NK-92 treated with Interleukin-12 subunit alpha and Interleukin-12 subunit beta, amount 100 ng/mL, for 24 hours (cell line): ENCODE measurements around the gene PIGW.

Source experiments
- DNase-seq: peaks from one replicate; lab custom pipeline; 2025; lab: John Stamatoyannopoulos, UW

PIGW gene

DNA sequence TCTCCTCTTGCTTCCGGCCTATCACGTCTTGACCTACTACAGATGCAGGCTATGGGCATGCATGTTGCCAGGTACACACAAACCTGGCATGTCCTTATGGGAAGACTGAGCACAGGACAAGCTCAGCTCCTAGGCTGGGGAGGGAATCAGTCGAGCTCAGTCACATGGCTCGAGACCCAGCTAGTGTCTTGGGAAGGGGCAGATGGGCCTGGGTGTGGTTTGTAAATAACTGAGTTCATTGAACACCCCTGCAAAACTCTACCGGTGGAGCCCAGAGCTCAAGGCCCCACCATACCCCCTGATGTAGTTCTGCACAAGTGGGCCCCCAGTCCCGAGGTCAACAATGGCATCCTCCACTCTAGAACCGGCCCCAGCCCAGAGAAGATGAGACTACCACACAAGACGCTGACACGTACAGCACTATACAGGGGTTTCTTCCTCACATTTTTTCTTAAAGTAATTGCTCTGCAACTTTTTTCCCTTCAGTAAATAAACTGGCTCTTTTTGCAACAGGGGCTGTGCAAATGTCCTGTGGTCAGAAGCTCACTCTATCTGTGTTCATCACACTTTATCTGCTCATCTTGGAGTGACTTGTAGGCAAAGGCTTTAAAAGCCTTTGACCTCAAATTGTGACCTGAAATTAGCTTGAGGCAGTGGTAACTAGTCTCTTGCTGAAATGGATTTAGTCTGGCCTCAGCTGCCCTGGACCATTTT lies 25.4 kb upstream of the PIGW start:
- no peak for DNase-seq

DNA sequence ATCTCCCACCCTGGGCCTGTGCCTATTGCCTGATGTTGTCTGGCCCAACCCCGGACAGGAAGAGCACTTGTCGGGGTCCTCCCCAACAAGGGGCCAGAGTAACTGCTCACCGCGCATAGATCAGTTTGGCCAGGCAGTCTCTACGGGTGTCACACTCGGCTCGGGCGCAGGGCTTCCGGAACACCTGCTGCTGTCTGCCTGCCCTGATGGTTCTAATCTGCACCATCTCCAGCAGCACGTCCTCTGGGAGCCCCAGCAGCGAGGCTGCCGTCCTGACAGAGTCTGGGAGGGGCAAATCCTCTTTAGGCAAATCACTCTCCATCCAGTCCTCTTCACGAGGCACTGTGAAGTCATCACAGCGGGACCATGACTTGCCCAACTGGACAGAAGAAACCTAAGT lies 24.2 kb upstream of the PIGW start:
- no peak for DNase-seq

DNA sequence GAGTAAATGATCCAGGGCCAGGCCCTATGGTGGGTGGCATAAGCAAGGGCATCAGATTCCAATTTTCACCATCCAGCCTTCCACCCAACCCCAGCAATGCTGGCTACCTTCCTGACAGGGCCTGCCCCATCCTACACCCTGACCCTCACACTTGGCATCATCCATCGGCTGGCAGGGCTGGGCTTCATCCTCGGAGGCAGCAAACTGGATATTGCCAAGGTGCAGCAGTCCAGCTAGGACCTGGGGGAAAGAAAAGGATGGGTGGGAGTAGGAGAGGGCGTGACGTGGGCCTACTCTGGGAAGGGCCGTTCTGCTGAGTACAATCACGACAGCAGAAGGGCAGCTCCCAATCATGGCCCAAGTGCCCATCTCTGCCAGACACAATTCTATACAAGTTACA lies 23.6 kb upstream of the PIGW start:
- no peak for DNase-seq

DNA sequence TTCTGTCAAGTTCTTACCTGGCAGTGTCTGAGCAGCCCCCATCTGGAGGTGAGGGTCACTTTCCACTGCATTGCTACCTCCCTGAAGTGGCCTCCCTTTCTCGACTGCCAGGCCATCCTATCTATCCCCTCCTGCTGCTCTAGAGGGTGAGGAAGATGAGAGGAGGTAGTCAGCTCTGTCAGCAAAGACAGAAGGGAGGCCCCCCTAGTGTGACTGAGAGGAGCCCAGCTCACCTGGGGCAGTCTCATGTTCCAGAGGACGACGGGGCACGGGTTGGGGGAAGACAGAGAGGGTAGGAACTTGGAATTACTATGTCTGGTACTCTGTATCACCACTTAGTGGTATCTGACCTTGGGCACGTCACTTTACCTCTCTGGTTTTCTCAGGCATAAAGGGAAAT lies 22.1 kb upstream of the PIGW start:
- DNase-seq: no peak

DNA sequence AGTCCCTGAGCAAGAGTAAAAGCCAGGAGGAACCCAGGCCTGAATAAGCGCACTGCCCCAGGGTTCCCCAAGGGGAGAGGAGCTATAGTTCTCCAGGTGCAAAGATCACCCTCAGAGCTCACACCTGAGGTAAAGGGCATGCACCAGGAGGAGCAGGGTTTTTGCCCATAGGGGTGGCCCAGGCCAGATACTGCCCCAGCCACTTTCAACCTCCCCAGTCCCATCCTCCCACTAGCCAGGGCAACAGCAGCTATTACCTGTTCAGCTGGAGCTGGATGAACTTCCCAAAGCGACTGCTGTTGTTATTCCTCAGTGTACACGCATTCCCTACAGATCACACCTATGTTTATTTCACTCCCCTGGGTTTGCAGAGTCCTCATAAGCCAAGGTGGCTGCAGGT lies 19.9 kb upstream of the PIGW start:
- no peak for DNase-seq

DNA sequence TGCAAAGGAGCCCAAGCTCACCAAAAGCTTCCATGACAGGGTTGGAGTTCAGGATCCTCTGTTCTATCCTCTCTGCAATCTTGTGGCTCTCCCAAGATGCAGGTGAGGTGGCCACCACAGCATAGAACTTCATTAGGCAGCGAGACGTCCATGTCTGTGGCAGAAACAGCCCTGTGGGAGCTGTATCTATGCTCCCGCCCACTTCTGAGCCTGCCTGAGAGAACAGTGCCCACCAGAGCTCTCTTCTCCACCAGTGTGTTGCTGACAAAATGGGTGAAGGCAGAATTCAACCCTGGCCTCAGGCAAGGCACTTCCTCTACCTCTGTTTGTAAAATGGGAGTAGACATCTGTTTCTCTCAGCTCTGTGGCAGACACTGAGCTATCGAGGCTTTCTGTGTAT lies 18.9 kb upstream of the PIGW start:
- no peak for DNase-seq

DNA sequence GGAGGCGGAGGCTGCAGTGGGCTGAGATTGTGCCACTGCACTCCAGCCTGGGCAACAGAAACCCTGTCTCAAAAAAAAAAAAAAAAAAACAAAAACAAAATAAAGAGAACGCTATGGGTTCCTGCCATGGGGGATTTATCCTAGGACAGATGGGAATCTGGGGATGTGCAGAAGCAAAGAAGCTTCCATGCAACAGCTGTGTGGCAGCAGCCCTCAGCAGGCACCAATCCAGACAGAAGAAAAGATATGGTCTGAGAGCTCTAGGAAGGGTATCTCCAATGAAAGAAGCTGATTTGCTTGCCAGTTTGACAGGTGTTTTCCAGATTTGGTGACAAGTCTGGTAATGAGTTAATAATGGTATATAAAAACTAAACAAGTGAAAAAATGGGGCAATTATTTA lies 11.7 kb upstream of the PIGW start:
- DNase-seq: no peak

DNA sequence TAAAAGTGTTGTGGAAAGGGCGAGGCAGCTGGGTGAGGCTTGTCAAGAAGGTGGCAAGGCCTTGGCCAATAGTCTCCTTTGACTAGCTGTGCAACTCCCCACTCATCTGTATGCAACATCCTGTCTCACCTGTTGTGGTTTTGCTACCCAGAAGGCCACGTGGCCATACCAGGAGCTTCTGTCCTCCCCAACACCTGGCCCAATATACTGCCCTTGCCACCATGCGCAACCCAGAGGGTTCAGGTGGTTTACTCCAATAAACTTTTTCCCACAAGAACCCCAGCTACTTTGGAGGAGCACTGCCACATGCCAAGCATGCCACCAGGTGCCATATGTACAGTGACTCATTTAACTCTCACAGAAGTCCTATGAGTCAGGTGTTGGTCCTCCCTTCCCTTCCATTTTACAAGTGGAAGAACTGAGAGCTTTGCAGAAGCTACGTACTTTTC lies 10.3 kb upstream of the PIGW start:
- DNase-seq: no peak

DNA sequence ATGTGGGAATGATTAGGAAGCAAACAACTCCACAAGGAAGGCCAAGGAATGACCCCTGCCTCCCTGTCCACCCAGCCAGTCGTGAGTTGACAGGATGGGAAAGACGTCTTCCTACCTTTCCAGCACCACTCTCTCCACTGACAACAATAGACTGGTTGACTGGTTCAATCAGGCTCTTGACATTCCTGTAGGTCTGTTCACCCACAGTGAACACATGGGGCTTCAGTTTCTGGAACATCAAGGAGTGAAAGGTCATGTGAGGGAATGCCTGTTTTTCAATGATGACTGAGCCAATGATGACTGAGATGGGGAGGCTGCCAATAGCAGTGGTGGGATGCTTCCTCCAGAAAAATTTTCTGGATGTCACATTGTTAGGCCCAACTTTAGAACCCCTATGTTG lies 9.7 kb upstream of the PIGW start:
- no peak for DNase-seq

DNA sequence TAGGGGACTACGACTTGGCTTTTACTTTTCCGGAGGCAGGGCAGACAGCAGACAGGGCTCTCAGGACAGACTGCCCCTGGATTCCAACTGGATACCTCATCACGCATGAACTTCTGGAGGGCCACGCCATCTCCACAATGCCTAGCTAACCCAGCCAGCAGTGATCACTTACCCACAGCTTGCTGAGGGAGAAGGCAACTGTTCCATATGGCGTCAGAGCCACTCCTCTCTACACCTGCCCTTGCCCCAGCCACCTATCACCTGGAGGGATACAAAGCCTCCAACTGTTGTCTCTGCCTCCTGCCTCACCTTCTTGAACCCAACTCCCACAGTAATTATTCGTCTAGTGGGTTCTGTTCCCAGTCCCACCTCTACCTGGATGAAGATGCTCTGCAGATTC lies 8.9 kb upstream of the PIGW start:
- no peak for DNase-seq

DNA sequence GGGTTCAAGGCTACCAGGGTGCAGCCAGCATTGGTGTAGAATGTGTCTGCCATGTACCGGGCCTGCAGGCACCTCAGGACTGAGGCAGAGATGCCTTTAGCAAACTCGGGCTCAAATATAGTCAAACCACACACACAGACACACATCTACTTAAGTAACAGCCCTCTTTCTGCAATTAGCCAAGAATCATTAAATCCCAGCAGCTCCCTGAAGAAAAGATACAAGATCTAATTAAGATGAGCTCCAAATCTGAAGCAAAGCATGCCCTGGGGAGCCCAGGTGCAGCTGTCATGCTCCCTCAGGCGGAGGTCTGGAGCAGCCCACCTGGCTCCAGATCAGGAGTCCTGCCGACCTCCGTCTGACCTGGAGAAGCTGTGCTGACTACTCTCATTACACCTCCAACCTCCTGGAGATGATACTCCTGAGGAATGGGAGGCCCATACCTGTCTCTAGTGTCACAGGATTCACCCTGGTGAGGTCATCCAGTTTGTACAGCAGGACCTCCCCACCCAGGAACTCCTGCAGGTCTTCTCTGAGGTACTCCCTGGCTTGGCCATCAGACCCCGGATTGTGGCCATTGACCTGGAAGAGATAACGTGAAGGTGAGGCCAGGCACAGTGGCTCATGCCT lies 7.1 kb upstream of the PIGW start:
- no peak for DNase-seq

DNA sequence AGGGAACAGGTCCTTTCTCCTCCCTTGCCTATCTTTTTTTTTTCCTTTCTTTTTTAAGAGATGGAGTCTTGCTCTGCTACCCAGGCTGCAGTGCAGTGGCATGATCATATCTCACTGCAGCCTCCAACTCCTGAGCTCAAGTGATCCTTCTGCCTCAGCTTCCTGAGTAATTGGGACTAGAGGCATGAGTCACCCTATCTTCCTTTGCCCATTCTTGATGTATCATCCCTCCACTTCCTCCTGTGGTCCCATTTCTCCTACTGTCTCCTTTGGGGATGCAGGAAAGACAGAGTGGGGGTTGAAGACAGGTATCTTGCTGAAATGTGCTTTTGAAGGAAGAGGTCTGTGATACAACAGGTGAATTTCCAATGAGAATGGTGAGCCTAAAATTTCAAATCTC lies 5.7 kb upstream of the PIGW start:
- DNase-seq: no peak

DNA sequence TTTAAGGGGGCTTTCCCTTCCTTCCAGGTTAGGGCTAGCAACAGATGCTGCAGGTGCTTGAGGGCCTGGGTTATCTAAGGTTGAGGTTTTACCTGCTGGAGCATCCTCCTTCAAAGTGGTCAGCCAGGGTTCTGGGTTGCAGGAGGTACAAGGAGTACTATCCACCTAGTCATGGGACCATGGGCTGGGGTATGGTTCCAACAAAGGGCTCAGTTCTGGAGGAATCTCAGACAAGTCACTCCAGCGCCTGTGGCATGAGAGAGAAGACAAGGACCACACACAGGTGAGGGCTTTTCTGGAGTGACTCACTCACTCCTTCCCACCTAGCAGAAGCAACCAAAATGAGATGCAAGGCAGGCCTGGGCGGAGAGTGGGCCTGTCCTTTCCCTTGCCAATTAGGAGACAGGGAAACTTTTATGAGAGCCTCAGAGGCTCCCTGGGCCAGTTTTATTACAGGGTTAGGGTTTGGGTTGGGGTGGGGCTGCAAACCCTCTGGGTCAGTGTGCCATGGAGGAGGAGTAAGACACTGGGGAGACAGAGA lies 2.3 kb upstream of the PIGW start:
- no peak for DNase-seq

DNA sequence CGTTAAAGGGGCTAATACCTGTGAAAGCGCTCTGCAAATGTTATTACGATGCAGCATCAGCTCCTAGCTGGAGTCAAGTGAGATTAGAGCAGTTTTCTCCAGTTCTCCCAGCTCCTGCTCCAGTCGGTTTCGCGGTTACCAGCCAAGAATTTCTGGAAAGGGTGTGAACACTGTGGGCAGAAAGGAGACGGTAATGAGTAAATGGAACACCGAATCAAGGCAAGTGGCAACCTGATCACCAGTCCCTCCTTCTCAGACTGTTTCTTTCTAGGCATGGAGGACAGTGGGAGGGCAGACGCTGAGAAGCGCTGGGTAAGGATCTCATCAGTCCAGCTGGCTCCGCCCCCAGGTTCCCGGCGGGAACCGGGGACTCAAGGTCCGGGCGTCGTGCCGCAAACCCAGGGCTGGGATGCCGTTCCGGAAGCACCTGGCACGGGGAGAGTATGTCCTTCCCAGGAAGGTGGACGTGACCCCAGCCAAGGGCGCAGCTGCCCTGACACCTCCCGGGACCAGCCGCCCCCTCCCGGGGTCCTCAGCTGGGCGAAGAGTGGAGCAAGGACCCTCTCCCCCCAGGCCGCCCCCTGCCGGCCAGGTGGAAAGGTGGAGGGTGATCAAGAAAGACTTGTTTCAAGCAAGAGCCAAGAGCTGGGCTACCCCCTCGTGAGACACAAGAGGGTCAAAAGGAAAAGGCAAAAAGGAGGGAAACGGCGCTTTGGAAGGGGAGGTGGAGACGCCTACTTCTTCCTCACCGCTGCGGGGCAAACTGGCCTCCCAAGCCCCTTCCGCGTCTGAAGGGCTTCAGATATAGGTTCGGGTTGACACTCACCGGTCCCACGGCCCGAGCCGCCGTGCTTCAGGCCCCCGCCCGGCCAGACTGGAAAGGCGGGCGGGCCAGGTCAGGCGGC lies 600 bp upstream of the PIGW start:
- peak; percentile 42 for DNase-seq

DNA sequence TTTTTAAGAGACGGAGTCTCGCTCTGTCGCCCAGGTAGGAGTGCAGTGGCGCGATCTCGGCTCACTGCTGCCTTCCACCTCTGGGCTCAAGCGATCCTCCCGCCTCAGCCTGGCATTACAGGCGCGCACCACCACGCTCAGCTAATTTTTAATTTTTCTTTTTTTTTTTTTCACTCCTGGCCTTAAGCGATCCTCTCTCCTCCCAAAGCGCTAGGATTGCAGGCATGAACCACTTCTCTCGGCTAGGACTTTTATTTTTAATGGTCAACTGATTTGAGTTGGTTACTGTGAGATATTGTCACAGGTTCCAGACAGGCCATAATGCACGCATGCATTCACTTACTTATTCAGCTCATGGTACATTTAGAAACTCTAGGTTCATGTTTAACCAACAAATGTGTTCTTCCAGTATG lies 888 bp downstream of the PIGW start:
- no peak for DNase-seq

DNA sequence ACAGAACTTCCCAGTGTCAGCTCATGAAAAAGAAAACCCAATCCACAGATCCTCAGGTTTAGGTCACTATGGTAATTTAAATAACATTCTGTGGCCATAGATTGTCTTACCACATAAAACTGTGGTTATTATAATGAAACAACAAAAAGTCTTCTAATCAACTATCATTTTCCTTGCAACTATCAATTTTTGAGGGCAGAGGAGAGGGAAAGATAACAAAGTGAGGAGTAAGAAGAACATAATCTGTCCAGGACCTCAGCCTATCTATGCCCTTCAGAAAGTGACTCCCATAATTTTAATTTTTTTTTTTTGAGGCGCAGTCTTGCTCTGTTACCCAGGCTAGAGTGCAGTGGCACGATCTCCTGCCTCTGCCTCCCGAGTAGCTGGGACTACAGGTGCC lies 5.9 kb downstream of the PIGW start:
- DNase-seq: no peak

DNA sequence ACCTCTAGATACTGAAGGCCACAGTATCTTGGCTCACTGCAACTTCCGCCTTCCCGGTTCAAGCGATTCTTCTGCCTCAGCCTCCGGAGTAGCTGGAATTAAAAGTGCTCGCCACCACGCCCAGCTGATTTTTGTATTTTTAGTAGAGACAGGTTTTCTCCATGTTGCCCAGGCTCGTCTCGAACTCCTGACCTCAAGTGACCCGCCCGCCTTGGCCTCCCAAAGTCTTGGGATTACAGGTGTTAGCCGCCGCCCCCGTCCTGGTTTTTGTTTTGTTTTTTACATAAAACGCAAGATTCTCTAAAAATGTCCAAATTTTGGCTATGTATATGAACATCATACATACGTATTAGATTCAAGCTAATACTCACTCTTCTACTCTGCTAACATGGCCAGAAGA lies 8.0 kb downstream of the PIGW start:
- no peak for DNase-seq

DNA sequence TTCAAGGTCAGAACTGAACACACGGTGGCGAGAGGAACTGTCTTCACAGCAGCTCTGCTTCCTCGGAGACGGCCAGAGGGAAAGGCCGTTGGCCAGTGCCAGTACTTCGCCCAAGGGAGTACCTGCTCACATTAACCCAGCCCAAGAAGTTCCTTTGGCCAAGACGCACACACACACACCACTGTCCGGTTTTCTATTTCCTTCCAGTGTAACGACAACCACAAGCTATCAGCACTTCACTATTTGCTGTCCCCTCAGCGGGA lies 9.2 kb downstream of the PIGW start:
- DNase-seq: no peak

DNA sequence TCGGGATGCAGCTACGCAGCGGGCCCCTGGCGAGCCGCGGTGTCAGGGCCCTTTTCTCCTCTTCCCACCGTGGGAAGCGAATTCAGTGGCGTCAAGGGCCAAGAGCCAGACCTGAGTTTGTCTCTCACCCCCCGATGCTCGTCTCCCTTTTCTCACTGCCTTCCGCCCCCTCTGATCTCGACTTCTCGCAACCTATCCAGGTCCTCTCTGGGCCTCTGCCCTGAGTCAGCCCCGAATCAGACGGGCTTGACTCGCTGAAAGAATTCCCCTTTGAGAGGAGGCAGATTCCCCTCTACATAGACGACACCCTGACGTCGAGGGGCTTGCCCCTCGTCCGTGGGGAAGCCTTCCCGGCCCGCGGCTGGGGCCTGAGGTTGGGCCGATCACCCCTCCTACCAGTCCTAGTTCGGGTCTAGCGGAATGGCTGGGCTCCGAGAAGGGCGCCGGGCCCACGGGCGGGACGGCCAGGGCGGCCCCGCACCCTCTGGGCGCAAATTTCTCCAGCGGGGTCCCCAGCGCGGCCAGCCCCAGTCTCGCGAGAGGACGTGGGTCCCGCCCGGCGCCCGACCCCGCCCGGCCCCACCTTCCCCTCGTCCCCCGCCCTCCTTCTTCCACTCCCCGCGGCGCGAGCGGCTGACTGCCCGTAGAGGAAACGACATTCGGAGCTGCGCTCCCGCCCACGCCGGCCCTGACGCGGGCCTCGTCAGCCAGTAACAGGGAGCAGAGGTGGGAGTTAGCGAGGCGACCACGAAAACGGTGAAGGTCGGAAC lies 9.7 kb downstream of the PIGW start, which contains the start of gene GGNBP2:
Gene GGNBP2 (plus strand): TSS at position 613 of the 770 bp plus-strand sequence. CDS start 806 bp downstream, outside the sequence.
- peak; percentile 93 for DNase-seq

DNA sequence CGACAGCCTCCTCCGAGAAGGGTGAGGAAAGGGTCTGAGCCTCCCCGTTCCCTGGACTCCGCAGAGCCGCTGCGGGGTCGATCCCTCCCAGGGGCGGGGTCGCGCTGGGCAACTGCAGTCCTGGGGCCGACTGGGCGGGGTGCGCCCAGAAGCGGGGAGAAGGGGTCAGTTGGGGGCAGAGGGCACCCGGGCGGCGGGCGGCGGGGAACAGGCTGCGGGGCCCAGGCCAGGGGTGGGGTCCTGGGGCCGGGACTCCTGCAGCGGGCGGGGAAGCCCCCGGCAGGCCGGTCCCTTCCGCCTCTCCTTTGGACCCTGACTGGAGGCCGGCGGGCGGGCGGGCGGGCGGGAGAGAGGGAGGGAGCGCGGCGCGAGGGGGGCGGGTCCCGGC lies 10.3 kb downstream of the PIGW start:
- no peak for DNase-seq

DNA sequence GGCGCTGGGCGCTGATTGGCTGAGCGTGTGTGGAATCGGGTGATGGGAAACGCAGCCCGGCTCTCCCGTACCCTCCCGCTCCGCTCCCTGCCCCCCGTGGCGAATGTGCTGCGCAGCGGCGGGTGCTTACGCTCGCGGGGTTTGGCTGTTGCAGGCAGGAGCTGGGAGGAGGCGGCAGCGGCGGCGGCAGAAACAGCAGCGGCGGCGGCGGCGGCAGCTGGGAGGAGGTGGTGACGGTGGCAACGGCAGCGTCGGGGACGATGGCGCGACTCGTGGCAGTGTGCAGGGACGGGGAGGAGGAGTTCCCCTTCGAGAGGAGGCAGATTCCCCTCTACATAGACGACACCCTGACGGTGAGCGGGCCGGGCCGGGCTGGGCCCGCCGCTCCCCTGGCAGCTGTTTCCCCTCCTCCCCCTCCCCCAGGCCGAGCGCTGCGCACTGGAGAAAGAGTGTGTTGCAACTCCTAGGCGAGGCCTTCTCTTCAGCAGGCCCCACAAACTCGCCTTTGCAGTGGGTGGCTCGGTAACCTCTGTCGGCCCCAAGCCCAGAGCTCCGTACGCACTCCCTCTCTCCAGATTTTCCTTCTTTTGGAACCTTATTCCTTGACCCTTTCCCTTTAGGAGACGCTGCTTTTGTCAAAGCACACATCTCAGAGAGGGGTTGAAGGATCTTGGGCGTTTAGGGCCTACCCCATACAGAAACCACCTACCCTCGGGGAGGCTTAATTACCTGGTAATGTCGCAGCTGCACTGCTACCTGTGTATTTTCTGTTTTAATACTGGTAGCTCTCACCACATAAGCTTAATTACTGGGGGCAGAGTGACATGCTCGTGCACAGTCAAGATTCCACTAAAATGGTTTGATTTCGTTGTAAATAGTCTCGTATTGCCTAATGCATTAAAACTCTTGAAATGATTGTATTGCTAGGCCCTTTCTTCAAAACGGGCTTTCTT lies 11.0 kb downstream of the PIGW start:
- DNase-seq: peak; percentile 88
